Liver (tissue), 2 donors: Measurements from ENCODE around the gene TLE4.

Source experiments
- CTCF ChIP-seq: fragments of 150-350 bp; IDR thresholded peaks from 2 replicates; pipeline ENCODE4 v1.5.1; 2017; ENCODE audit warnings: improper control_type of control experiment, low read depth, low read length; ENCODE audit not compliant: missing input control
- REST ChIP-seq: IDR thresholded peaks from 2 replicates; pipeline ENCODE4 v1.6.1; 2016; ENCODE audit warnings: antibody characterized with exemption, mild to moderate bottlenecking
- donor health status: healthy.

- TF ChIP-seq CTCF: no peak
- TF ChIP-seq REST: no peak
These were observed 159.6 kb downstream of the TLE4 start for GRCh38 chr9:79731171-79731890.
